GM21786 (cell line): ENCODE data around the gene TAL2.
"Not testable (repeated sequence)": the region's sequence is repeated elsewhere in the genome, so short reads cannot be mapped to it uniquely, and the experiment has no call there.

ENCODE experiments used
- ATAC-seq: cut with Tn5 transposase; IDR thresholded peaks from one replicate; pipeline ENCODE4 v1.9.1; 2021; ENCODE audit not compliant: unreplicated experiment

Gene TAL2

DNA sequence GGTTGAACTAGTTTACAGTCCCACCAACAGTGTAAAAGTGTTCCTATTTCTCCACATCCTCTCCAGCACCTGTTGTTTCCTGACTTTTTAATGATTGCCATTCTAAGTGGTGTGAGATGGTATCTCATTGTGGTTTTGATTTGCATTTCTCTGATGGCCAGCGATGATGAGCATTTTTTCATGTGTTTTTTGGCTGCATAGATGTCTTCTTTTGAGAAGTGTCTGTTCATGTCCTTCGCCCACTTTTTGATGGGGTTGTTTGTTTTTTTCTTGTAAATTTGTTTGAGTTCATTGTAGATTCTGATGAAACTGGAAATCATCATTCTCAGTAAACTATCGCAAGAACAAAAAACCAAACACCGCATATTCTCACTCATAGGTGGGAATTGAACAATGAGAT lies 41.4 kb downstream of the TAL2 start:
- ATAC-seq = not testable (repeated sequence)

- ATAC-seq = no peak
Observed at GRCh38 chr9:105706156-105706555, 43.9 kb downstream of the TAL2 start.

DNA sequence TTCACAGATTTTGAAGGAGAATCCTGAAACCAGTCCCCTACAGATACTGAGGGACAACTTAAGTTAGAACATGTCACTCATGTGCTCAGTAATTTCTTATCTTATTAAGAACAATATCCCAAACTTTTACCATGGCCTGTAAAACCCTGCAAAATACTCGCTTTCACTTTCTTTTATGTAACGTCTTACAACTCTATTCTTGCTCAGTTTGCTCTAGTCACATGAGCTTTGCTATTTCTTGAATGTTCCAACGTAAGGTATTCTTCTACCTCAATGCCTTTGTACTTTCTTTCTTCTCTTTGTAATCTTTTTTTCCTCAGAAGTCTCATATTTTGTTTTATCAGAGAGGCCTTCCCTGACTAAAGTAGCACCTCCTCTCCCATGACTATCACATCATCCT lies 46.1 kb downstream of the TAL2 start:
- ATAC-seq = peak; percentile 70

GRCh38 chr9:105710638-105711037 lies 48.4 kb downstream of the TAL2 start:
- no peak for ATAC-seq

GRCh38 chr9:105711867-105712266 lies 49.6 kb downstream of the TAL2 start:
- no peak for ATAC-seq

DNA sequence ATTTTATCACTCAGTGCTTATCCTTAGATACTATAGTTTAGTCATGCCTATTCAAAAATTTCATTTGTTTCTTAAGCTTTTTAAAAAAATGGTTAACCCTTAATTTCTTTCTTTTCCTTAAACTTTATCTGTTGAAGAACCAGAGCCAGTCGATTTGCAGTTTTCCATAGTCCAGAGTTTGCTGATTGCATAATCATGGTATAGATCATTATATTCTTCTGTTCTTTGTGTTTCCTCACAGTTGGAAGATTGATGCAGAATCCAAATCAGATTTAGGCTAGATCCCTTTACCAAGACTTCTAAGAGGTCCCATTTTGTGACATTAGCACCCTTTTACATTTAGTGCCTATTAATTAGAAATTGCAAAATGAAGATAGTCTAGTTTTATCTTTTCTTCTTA lies 50.0 kb downstream of the TAL2 start:
- no peak for ATAC-seq
